A673 (cell line): Measurements from ENCODE around the gene GZF1.

Experiments
- EZH2 ChIP-seq: fragments of 200-600 bp; sonication (generic); IDR thresholded peaks from 2 replicates; pipeline ENCODE4 v1.6.1; 2017; ENCODE audit warnings: borderline replicate concordance, low read depth, mild to moderate bottlenecking, mixed read lengths, antibody characterized with exemption, low read length; ENCODE audit not compliant: poor library complexity, severe bottlenecking
- TF ChIP-seq, protein P1 (sequence below): fragments of 300-800, 200-600 bp; sonication (generic); conservative IDR thresholded peaks from 2 replicates; pipeline ENCODE4 v1.5.1; 2017; ENCODE audit warnings: low read depth, mild to moderate bottlenecking, antibody characterized with exemption, low read length, moderate library complexity, mixed read lengths

- TF ChIP-seq, protein P1, sequence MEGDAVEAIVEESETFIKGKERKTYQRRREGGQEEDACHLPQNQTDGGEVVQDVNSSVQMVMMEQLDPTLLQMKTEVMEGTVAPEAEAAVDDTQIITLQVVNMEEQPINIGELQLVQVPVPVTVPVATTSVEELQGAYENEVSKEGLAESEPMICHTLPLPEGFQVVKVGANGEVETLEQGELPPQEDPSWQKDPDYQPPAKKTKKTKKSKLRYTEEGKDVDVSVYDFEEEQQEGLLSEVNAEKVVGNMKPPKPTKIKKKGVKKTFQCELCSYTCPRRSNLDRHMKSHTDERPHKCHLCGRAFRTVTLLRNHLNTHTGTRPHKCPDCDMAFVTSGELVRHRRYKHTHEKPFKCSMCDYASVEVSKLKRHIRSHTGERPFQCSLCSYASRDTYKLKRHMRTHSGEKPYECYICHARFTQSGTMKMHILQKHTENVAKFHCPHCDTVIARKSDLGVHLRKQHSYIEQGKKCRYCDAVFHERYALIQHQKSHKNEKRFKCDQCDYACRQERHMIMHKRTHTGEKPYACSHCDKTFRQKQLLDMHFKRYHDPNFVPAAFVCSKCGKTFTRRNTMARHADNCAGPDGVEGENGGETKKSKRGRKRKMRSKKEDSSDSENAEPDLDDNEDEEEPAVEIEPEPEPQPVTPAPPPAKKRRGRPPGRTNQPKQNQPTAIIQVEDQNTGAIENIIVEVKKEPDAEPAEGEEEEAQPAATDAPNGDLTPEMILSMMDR, result no peak
- no peak for TF ChIP-seq EZH2
Measured at GRCh38 chr20:23379772-23380171, 17.8 kb downstream of the GZF1 start.
